DMS 273 (cell line): Measurements from ENCODE around the gene PWP1.
A peak's percentile ranks its signal among the peaks of the same experiment; 100 is the strongest.
"Not testable (repeated sequence)": the region's sequence is repeated elsewhere in the genome, so short reads cannot be mapped to it uniquely, and the experiment has no call there.

ENCODE experiments used
- DNase-seq: peaks from one replicate; lab custom pipeline; 2025; ENCODE audit not compliant: unreplicated experiment; lab: John Stamatoyannopoulos, UW

The PWP1 gene

DNA sequence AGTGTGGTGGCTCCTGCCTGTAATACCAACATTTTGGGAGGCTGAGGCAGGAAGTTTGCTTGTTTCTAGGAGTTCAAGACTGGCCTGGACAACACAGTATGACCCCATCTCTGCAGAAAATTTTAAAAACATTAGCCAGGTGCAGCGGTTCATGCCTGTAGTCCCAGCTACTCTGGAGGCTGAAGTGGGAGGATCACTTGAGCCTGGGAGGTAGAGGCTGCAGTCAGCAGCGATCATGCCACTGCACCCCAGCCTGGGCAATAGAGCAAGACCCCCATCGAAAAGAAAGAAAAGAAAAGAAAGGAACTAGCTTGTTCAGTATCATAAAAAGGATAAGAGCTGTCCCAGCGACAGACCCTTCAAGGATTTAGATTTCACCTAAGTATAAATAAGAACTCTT is 18.1 kb upstream of the PWP1 start:
- no peak for DNase-seq

GRCh38 chr12:107668320-107669098 is 17.1 kb upstream of the PWP1 start:
- DNase-seq: no peak

- no peak for DNase-seq
These were observed 15.7 kb upstream of the PWP1 start for GRCh38 chr12:107669946-107670345.

DNA sequence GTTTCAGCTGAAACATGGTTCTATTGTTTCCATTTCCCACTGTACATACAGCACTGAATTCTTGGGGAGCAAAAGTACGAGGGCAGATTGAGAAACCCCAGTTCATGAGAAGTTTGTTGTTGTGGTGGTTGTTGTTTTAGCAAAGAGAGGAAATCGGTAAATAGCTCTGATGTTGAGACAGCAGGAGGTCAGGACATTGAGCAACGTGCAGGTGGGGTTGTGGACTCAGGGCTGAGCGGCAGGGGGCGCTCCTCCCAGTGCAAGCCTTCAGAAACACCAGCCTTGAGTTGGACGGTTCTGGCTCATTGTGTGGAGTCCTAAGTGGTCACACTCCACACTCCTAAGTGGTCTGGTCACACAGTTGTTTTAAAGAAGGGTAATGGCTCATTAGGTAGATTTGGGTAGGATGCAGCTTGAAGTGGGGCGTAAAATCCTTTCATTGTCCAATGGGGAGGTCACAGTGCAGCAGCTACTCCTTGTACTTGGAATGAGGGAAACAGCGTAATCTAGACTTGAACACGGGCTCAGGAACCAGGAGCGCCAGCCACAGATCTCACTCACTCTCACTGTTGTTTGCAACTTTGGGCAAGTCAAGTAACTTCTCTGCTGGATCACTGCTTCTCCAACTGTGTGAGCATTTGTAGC is 14.5 kb upstream of the PWP1 start:
- DNase-seq: peak; percentile 48

DNA sequence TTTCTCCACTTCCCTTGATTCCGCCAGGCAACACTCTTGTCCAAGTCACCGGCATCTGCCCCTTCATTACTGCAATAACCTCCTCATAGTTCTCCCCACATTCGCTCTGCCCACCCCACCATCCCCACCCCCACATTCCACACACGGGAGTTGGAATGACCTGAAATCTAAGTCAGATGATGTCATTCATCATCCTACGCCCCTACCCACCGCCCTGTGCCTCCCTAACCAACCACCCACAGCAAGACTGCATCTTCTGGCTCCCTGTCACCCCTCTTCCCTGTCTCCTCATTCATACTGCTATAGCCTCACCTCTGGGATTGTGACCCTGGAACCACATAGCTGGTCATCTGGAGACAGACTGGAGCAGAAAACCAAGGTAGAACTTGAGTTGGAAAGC is 7.9 kb upstream of the PWP1 start:
- no peak for DNase-seq

DNA sequence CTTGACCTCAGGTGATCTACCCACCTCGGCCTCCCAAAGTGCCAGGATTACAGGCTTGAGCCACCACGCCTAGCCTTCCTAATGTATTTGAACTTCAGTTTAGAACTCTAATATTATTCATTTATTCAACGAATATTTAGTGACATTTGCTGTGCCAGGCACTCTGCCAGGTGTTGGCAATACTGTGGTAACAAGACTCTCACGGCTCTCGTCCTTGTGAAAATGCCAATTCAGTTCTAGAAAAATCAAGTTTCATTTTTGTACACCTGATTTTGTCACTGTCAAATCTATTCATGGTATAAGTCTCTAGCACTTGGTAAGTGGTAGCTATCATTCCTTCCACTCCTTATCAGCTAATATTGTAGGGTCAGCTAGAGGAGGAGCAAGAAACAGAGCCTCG is 6.3 kb upstream of the PWP1 start:
- DNase-seq: peak; percentile 60

- DNase-seq: no peak
These were observed 4.2 kb upstream of the PWP1 start for GRCh38 chr12:107681455-107681835.

- DNase-seq: no peak
These were observed 3.5 kb upstream of the PWP1 start for GRCh38 chr12:107681836-107682820.

- peak; percentile 29 for DNase-seq
These were observed 1.4 kb upstream of the PWP1 start for GRCh38 chr12:107684029-107684795.

- peak; percentile 59 for DNase-seq
These were observed 624 bp upstream of the PWP1 start for GRCh38 chr12:107684990-107685359.

DNA sequence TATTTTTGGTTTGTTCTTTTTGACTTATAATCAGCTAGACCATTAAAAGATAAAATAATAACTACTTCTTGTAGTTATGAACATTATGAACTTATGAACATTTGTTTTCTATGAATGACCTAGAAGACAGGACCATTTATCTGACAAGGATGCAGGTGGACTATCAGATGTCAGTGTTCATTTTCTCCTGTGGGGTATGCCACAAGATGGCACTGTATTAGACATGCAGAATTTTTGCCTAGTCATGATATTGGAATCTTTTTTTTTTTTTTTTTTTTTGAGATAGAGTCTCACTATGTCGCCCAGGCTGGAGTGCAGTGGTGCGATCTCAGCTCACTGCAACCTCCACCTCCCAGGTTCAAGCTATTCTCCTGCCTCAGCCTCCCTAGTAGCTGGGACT is 10.2 kb downstream of the PWP1 start:
- not testable (repeated sequence) for DNase-seq

- no peak for DNase-seq
These were observed 16.5 kb downstream of the PWP1 start for GRCh38 chr12:107702106-107702505.

DNA sequence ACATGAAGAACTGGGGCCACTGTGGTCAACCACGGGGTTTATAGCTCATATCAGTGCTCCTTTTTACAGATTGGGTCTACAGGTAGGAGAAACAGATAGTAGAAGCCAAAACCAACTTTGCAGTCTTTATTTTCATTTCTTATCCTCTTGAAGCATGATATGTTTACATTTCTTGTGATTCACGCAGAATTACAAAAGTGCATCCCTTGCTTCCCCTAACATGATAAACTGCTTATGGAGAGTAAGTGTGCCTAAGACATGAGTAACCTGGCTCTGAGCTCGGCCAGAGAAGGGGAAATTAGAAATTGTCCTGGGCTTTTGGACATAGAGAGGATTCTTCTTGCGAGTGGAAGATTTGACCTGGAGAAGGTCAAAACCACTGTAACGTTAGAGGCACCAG is 18.4 kb downstream of the PWP1 start:
- DNase-seq: no peak

GRCh38 chr12:107705522-107705921 is 19.9 kb downstream of the PWP1 start:
- not testable (repeated sequence) for DNase-seq

DNA sequence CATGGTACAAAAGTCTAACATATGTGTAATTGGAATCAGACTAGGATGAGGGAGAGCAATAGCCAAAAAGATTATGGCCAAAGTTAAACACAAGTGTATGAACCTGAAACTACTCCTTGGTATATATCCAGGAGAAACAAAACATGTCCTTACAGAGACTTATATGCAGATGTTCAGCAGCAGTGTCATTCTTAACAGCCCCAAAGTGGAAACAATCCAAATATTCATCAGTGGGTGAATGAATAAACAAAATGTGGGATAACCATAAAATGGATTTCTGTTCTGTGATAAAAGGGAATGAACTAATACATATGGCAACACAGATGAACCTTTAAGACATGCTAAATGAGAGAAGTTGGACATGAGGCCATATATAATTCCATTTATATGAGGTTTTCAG is 30.2 kb downstream of the PWP1 start:
- DNase-seq: no peak

DNA sequence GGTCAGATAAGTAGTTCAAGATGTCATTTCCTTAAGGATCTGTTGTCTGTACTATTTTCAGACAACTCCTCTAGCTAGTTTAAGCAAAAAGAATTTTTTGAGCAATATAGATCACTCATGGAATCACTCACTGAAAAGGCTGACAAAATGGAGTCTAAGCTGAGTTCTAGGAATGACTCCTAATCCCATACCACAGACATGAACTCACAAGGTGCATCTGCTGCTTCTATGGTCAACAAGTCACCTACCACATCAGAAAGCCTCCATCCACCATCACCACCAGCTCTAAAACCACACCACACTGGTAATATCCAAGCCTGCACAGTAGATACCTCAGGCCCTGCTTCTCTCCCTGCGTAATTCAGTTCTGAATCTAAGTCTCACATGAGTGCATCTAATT is 33.0 kb downstream of the PWP1 start:
- no peak for DNase-seq

- DNase-seq: not testable (repeated sequence)
These were observed 41.7 kb downstream of the PWP1 start for GRCh38 chr12:107727327-107727726.

GRCh38 chr12:107727742-107728141 is 42.1 kb downstream of the PWP1 start:
- DNase-seq: not testable (repeated sequence)

DNA sequence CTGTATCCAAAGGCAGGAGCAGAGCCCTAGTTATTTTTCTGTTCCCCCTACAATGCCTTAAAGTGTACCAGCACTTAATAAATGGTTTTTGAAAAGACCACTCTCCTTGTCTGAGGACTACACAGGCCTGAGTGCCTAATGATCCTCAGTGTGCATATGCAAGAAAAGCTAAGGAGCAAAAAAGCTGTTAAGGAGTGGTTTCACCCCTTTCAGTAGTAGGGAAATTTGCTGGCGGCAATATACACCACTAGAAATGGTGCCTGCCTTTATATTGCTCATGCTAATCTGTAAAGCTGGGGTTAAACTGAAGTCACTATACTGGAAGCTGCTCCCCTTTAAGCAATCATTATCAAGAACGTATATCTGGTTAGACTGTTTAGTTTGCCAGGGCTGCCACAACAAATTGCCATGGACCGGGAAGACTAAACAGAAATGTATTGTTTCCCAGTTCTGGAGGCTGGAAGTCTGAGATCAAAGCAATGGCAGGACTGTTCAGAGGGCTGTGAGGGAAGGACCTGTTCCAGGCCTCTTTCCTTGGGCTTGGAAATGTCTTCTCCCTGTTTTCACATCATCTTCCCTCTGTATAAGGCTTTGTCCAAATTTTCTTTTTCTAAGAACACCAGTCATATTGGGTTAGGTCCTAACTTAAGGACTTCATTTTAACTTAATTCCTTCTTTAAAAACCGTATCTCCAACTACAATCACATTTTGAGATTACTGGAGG is 45.2 kb downstream of the PWP1 start:
- no peak for DNase-seq

DNA sequence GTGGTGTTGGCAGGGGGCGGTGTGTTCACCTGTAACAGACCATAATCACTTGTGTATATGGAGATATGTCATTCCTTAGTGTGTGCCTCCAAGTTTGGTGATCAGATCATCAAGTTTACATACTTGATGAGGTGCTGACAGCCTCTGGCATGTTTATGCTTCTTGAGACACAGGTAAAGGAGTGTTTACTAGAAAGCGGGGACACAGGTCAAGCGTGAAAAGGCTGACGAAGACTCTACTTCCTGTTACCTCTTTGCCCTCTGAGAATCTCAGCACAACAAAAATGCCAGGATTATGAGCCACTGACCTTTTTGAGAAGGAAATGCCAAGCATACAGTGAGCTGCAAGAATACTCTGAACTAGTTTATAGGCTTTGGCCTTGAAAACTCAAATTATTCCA is 45.8 kb downstream of the PWP1 start:
- DNase-seq: no peak
